Measurements from ENCODE around the gene PGM5.
A peak's percentile ranks its signal among the peaks of the same experiment; 100 is the strongest.

Gene PGM5

GRCh38 chr9:68515326-68516017 is 159.1 kb downstream of the PGM5 start:
- TF ChIP-seq EP300 (IDR thresholded peaks at IDR 0.05; ENCODE audit: borderline replicate concordance) (no peak), CREB1 (IDR thresholded peaks at IDR 0.05; ENCODE audit: low read depth) (no peak)

DNA sequence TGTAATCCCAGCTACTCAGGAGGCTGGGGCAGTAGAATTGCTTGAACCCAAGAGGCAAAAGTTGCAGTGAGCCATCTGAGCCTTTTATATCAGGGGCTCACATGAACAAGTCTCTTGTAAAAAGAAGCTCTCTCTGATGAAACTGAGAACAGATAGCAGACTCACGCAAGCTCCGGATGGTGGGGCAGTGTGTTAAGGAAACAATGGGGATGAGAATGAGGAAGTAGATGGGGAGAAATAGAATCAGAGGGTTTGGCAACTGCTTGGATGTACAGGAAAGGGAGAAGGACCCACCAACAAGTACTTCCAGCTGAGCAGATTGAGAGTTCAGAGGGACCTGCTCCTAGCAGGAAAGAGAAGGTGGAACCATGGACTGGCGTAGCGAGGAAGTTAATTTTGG is 165.7 kb downstream of the PGM5 start:
- TF ChIP-seq CEBPB (IDR thresholded peaks at IDR 0.05), result no peak
- TF ChIP-seq, protein P1, sequence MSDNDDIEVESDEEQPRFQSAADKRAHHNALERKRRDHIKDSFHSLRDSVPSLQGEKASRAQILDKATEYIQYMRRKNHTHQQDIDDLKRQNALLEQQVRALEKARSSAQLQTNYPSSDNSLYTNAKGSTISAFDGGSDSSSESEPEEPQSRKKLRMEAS (IDR thresholded peaks at IDR 0.05), result no peak
- TF ChIP-seq YY1 (IDR thresholded peaks at IDR 0.05; ENCODE audit: low read depth), result no peak
- no peak for TF ChIP-seq TAF1 (IDR thresholded peaks at IDR 0.05; ENCODE audit: low read depth)
- no peak for TF ChIP-seq EGR1 (IDR thresholded peaks at IDR 0.05)
- TF ChIP-seq NFIC (IDR thresholded peaks at IDR 0.05), result no peak
- no peak for TF ChIP-seq TCF12 (IDR thresholded peaks at IDR 0.05; ENCODE audit: low read depth)
- no peak for TF ChIP-seq ZBTB7A (IDR thresholded peaks at IDR 0.05; ENCODE audit: low read depth)
- TF ChIP-seq EP300 (IDR thresholded peaks at IDR 0.05; ENCODE audit: borderline replicate concordance), result no peak
- TF ChIP-seq REST (IDR thresholded peaks at IDR 0.05; ENCODE audit: low read depth), result no peak
- TF ChIP-seq RAD21 (IDR thresholded peaks at IDR 0.05; ENCODE audit: low read depth), result no peak
- TF ChIP-seq FOXM1 (IDR thresholded peaks at IDR 0.05; ENCODE audit: borderline replicate concordance, low read depth), result no peak
- TF ChIP-seq CREB1 (IDR thresholded peaks at IDR 0.05; ENCODE audit: low read depth), result no peak
- TF ChIP-seq USF1 (IDR thresholded peaks at IDR 0.05), result no peak
- no peak for TF ChIP-seq TEAD4 (IDR thresholded peaks at IDR 0.05)

DNA sequence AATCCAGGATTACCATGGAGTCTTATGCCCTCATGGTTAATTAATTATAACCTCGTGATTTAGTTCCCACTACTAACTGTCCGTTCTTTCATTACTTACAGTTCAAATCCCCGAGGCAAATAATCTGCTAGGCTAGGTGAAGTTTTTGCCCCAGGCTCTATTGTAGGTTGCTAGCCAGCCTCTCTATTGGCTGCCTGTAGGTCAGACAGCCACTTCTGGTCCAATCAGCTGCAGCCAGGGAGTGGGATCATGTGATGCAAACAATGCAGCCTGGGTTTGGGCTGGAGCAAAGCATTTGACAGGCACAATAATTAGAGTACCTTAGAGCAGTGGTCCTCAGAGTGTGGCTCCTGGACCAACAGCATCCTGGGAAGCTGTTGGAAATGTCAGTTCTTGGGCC is 166.5 kb downstream of the PGM5 start:
- no peak for TF ChIP-seq CEBPB (IDR thresholded peaks at IDR 0.05)
- TF ChIP-seq REST (IDR thresholded peaks at IDR 0.05; ENCODE audit: low read depth), result no peak
- no peak for TF ChIP-seq NFIC (IDR thresholded peaks at IDR 0.05)
- TF ChIP-seq USF1 (IDR thresholded peaks at IDR 0.05), result 0 out of 2 replicates have a peak, but pooled peaks have one; percentile 5
- no peak for TF ChIP-seq TCF12 (IDR thresholded peaks at IDR 0.05; ENCODE audit: low read depth)

- no peak for TF ChIP-seq RAD21 (IDR thresholded peaks at IDR 0.05; ENCODE audit: low read depth)
- TF ChIP-seq NFIC (IDR thresholded peaks at IDR 0.05), result no peak
- TF ChIP-seq CREB1 (IDR thresholded peaks at IDR 0.05; ENCODE audit: low read depth), result no peak
- TF ChIP-seq TAF1 (IDR thresholded peaks at IDR 0.05; ENCODE audit: low read depth), result no peak
- TF ChIP-seq TCF12 (IDR thresholded peaks at IDR 0.05; ENCODE audit: low read depth), result no peak
- no peak for TF ChIP-seq ZBTB7A (IDR thresholded peaks at IDR 0.05; ENCODE audit: low read depth)
- TF ChIP-seq TEAD4 (IDR thresholded peaks at IDR 0.05), result no peak
- TF ChIP-seq YY1 (IDR thresholded peaks at IDR 0.05; ENCODE audit: low read depth), result no peak
- no peak for TF ChIP-seq REST (IDR thresholded peaks at IDR 0.05; ENCODE audit: low read depth)
- TF ChIP-seq, protein P1 (IDR thresholded peaks at IDR 0.05), result no peak
- no peak for TF ChIP-seq FOXM1 (IDR thresholded peaks at IDR 0.05; ENCODE audit: borderline replicate concordance, low read depth)
These were observed 167.0 kb downstream of the PGM5 start for GRCh38 chr9:68523367-68523936.

Measured in Ishikawa (cell line).